ENCODE measurements around the gene ADAMTS6.
"Not testable (repeated sequence)": the region's sequence is repeated elsewhere in the genome, so short reads cannot be mapped to it uniquely, and the experiment has no call there.

Gene ADAMTS6

GRCh38 chr5:65197531-65198455, 283.9 kb downstream of the ADAMTS6 start:
- DNase-seq (ENCODE audit: low read depth), result no peak

GRCh38 chr5:65194871-65195270, 286.8 kb downstream of the ADAMTS6 start:
- no peak for DNase-seq (ENCODE audit: low read depth)

GRCh38 chr5:65192331-65192730, 289.4 kb downstream of the ADAMTS6 start:
- DNase-seq (ENCODE audit: low read depth), result no peak

DNA sequence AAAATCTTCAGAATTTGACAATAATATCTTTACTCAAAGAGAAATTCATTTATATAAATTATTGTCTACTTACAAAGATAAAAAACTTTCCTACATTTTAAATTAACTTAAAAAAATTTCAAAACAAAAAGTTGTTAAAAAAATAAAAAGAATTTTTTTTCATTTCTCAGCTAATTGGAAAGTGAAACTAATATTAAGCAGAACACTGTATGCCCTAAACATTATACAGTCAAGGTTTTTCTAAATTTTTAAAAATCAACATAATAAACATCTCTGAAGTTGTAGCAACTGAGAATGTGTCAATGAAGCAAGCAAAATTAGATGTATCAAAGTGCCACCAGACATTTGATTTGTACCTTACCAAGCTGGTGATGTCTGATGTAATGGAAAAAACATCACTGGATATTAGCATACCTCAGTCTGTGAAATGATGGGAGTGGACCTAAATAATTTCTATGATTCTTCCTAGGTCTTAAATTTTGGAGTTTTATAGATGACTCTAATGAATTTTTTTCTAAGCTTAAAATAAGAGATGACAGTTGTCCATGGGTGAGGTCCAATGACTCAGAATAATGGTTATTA, 290.1 kb downstream of the ADAMTS6 start:
- DNase-seq (ENCODE audit: low read depth), result no peak

DNA sequence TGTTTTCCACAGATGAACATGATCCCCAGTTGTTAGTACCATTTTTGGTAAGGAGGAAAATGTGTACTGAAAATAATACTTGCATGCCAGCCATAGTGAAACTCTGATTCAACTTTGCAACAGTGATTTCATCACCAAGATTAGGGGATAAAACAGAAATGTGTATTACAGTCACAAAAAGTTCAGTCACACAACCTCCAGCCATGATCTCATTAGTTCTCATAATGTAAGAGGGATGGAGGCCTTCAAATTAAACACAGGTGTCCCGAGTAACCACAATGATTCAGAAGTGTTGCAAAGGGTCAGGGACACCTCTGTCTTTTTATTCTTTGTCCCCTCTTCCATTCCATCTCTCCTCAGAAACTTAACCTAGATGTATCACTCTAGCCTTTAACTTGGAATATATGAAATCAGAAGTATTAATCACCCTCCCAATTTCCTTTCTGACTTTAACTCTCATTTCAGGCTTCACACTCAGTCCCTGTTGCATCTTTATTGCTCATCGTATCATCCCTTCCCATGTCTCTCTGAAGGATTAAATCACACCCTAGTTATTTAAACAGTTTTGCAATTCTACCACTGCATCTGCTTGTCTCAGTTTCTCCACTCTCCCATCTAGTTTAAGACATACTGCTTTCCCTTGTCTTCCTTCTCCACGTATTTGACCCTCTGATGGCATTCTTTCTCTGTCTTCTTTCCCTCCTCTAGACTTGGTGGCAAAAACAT, 291.2 kb downstream of the ADAMTS6 start:
- no peak for DNase-seq (ENCODE audit: low read depth)

DNA sequence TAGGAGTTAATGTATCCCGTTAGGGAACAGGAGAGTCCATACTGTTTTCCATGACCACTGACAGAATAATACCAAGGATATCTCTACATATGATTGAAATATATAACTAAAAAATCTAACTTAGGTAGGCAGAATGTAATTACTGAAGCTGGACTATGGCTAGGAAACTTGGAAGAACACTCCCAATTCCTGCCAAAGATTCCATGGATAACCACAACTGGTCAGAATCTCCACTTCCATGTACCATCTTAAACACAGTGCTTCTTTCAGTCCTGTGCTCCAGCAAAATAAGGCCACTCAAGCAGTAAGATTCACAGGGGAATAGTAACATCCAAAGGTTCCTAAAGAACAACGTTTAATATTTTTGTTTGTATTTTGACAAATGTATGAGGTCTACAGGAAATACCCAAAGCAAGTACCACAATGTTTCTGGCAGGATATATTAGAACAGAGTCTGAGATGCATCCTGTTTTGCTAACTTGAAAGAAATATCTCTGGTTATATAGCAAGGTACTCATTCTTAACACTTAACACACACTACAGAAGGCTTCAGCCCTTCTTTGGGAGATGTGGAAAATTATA, 295.0 kb downstream of the ADAMTS6 start:
- no peak for DNase-seq (ENCODE audit: low read depth)

GRCh38 chr5:65185468-65185867, 296.3 kb downstream of the ADAMTS6 start:
- no peak for DNase-seq (ENCODE audit: low read depth)

DNA sequence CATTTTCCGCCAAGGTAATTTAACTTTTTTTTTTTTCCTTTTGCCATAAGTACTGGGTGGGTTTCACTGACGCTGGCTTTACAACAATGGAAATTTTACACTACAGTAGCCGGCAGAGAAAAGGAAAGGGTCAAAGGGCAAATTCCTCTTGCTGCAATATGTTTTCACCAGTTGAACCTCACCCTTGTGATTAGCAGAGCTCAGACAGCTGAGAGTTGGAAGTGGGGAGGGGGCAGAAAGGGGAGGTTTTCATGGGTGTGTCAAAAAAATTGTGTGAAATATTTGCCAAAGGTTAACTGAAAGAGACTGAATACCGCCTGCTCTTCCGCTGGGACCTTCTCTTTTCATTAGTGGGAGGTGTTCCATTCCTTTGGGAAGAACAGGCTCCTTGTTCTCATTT, 296.9 kb downstream of the ADAMTS6 start:
- DNase-seq (ENCODE audit: low read depth), result no peak

DNA sequence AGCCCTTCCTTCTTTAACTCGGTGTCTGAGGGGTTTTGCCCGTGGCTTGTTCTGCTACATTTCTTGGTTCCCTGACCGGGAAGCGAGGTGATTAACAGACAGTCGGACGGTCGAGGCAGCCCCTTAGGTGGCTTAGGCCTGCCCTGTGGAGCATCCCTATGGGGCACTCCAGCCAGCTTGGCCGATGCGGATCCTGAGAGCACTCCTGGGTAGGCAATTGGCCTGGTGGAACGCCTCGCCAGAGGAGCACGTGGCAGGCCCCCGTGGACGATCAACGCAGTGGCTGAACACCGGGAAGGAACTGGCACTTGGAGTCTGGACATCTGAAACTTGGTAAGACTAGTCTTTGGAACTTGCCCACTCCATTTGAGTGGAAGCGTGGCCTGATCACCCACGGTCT, 307.5 kb downstream of the ADAMTS6 start:
- DNase-seq (ENCODE audit: low read depth), result not testable (repeated sequence)

- no peak for DNase-seq (ENCODE audit: low read depth)
These were observed 308.6 kb downstream of the ADAMTS6 start for GRCh38 chr5:65173130-65173525.

DNA sequence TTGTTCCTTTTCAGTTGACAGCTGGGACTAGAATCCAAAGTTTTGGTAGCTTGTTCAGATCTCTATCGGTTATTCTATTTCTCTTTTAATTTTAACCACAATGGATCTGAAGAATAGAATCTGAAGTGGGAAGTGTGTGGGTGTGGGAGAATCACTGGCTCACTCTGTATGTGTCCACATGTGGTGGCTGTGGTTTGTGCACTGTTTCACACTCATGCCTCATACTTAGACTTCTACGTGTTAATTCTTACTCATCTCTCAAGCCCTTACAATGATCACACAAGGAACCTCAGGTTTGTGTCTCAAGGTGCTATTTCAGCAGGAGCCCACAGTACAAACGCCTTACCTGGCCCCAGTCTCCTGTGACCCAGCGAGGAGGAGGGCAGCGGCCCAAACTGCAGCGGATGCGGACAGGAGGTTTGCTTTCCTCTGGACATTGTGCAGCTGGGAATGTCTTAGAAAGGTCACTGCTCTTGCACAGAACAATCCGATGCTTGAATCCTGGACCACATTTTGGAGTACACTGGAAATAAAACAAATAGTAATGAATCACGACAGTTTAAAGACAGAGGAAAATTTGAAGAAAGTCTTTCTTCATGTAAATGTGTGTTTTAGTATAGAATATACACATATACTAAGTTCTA, 309.1 kb downstream of the ADAMTS6 start:
- peak; percentile 28 for DNase-seq (ENCODE audit: low read depth)

DNA sequence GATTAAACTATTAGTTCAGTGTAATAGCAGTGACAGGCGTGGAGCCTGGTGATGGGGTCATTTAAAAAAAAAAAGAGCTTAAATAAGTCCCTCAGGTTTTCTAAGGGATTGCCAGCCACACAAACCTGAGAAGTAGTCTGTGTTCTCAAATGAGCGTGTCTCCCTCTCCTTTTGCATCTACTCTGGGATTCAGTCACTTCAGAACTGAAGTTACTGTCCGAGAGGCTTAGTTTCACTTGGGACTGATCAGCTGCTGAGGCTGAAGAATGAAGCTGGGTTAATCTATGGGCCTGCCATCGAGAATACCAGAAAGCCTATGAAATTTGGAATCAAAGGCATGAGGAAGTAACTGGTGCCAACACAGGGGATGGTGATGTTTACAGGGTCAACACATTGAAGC, 310.1 kb downstream of the ADAMTS6 start:
- DNase-seq (ENCODE audit: low read depth), result no peak

GRCh38 chr5:65163698-65164097, 318.0 kb downstream of the ADAMTS6 start:
- DNase-seq (ENCODE audit: low read depth), result no peak

GRCh38 chr5:65161655-65162054, 320.1 kb downstream of the ADAMTS6 start:
- DNase-seq (ENCODE audit: low read depth), result no peak

DNA sequence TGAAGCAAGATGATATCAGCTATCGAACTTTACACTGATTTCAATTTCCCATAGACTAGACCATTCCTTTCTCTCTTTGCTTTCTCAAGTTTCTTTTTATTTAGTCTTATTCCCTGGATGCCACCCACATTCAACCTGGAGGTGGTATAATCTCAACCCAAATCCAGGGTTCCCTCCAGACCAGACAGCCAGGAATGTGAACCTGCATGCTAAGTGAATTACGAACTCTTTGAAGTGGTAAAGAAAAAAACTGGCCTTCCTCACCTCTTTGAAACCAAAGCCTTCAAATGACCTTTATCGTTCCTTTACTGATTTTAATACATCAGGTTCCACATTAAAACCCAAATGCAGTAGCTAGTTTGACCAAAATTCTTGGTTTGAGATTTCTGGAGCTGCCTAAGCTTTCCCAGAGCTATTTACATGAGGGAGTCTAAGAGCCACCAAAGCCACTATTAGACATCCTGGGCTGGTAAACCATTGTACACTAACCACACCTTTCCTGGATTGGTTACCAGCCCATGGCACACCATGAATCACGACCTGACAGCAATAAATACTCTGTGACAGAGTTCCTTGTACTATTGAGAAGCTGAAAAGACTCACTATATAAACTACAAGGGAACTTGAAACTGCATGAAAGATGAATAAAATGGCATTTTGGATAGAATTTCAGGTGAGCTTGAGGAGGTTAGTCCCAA, 323.7 kb downstream of the ADAMTS6 start:
- DNase-seq (ENCODE audit: low read depth), result no peak

- no peak for DNase-seq (ENCODE audit: low read depth)
These were observed 324.8 kb downstream of the ADAMTS6 start for GRCh38 chr5:65156933-65157332.

- no peak for DNase-seq (ENCODE audit: low read depth)
These were observed 329.6 kb downstream of the ADAMTS6 start for GRCh38 chr5:65152131-65152530.

DNA sequence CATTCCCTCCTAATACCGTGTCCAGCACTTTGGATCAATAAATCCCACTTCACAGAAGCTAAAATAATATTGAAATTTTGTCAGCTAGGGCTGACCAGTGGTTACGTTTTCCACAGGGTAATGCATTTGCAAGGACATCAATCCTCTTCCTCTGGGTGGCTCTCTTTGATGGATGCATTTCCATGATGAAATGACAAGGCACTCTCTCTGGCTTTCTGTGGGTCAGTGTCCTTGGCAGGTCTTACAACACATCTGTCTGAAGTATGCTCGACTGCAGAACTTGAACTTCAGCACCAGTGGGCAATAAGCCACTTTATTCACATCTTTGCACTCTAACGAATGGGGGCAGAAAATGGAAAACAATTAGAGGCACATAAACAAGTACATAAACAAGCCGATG, 330.1 kb downstream of the ADAMTS6 start:
- no peak for DNase-seq (ENCODE audit: low read depth)

DNA sequence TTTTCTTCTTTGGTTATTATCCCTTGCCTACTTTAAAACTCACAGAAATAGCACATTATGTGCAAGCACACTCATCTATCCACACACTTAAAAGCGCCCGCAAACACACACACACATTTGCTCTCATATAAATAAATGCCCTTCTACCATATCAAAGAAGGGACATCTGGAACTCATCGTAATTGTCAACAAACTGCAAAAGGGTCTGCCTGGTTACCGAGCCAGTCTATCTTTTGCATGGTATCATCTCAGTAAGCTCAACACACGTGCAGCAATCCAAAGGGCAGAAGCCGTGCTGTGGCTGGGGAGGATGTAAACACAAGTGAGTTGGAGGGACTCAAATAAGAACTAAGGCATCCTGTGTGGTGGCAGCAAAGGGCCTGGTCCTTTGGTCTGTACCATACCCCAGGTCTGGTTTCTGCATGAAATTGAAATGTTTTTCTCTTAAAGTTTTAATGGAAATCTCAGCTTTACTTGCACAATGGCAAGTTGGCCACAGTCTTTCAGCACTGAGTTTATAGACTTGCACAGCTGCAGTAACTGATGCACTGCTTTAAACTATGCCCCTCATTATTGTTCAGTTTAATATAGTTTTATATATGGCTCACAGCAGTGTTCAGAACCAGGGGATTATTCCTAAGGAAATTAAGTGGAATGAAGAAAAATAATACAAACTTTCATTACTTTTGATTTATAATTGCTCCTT, 331.0 kb downstream of the ADAMTS6 start:
- DNase-seq (ENCODE audit: low read depth), result no peak

DNA sequence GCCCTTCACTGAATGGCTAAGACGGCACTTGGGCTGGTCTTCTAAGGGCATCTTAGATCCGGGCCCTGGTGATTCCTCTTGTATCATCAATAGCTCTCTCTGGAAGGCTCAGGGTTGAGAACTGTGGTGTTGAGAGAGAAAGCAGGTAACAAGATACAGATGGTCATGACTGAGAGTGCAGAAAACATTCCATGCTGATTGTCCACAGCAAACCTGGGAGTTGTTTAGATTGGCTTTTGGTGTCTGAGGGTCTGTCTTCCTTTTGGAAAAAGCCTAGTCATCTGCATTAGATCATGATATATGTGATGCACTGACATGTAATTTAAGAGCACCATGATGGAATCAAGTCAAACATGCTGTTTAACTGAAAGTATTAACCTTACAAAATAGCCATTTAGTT, 331.9 kb downstream of the ADAMTS6 start:
- DNase-seq (ENCODE audit: low read depth), result no peak
